ENCODE results near the gene HNRNPM.

Gene HNRNPM

DNA sequence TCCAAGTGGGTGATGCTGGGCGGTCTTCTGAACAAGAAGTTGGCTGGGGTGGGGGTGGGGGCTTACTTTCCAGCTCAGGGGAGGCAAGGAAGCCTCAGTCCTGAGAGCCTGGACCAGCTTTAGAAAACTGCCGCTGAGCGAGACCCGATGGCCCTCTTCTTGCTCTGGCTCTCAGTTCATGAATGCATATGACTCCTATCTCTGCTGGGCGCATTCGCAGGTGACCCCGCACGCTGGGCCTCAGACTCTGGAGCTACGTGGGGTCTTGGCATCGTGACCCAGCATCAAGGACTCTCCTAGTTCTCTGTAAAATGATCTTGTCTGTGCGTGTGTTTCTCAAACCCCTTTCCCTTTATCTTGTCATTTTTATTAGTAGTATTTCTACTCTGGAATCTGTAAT is 37.9 kb downstream of the HNRNPM start:
- H3K4me3 ChIP-seq (ENCODE audit: low read depth, low read length) = no peak overlapping the region
- no peak for DNase-seq (ENCODE audit: low read depth)
- in situ Hi-C loops (cut with HindIII; ENCODE audit: low sequenced_read_pairs) = loop anchor here (10.0 kb wide), 1 partner anchor 108 kb away; no protein-coding TSS in a partner anchor
- TF ChIP-seq, protein P1, sequence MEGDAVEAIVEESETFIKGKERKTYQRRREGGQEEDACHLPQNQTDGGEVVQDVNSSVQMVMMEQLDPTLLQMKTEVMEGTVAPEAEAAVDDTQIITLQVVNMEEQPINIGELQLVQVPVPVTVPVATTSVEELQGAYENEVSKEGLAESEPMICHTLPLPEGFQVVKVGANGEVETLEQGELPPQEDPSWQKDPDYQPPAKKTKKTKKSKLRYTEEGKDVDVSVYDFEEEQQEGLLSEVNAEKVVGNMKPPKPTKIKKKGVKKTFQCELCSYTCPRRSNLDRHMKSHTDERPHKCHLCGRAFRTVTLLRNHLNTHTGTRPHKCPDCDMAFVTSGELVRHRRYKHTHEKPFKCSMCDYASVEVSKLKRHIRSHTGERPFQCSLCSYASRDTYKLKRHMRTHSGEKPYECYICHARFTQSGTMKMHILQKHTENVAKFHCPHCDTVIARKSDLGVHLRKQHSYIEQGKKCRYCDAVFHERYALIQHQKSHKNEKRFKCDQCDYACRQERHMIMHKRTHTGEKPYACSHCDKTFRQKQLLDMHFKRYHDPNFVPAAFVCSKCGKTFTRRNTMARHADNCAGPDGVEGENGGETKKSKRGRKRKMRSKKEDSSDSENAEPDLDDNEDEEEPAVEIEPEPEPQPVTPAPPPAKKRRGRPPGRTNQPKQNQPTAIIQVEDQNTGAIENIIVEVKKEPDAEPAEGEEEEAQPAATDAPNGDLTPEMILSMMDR (IDR thresholded peaks at IDR 0.05; ENCODE audit: low read depth, low read length, missing control alignments) = no peak

DNA sequence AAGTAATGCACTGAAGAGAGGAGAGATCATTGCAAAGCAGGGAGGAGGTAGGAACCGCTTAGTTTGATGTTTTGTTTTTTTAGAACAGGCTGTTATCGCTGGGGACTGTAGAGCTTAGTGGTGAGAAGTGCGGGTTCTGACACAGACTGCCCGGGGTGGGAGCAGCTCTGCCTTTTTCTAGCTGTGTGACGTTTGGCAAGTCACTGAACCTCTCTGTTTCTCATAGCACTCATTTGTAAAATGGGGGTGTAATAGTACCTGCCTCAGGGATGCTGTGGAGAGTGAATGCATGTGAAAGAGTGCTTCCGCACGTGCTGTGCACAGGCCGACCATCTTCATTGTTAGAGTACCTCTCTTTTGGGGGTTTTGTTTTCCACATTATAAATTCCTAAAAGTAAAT is 38.4 kb downstream of the HNRNPM start:
- H3K4me3 ChIP-seq (ENCODE audit: low read depth, low read length) = no peak overlapping the region
- in situ Hi-C loops (cut with HindIII; ENCODE audit: low sequenced_read_pairs) = loop anchor here (10.0 kb wide), 1 partner anchor 108 kb away; no protein-coding TSS in a partner anchor
- TF ChIP-seq, protein P1 (IDR thresholded peaks at IDR 0.05; ENCODE audit: low read depth, low read length, missing control alignments) = no peak
- DNase-seq (ENCODE audit: low read depth) = no peak

DNA sequence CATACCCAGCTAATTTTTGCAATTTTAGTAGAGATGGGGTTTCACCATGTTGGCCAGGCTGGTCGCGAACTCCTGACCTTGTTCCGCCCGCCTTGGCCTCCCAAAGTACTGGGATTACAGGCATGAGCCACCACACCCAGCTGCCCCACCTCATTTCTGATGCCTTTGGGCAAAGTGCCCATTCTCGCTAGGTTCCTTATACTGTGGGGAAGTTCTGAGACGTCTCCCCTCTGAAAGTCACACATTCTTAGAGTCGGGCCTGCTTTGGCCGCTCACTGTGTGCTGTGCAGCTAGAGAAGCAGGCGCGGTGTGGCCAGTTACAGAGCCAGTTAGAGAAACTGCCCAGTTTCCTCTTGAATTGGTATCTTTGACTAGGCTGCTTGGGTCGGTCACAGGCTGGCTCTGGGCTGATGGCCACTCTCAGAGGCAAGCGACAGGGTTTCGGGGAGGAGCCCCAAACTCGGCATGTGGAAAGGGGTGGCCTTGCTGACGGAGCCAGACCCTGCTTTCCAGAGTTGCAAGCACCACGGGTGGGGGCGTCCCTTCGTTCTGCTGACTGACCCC is 39.6 kb downstream of the HNRNPM start:
- no peak for DNase-seq (ENCODE audit: low read depth)
- H3K4me3 ChIP-seq (ENCODE audit: low read depth, low read length) = no peak overlapping the region
- TF ChIP-seq, protein P1 (IDR thresholded peaks at IDR 0.05; ENCODE audit: low read depth, low read length, missing control alignments) = no peak
- in situ Hi-C loops (cut with HindIII; ENCODE audit: low sequenced_read_pairs) = loop anchor here (10.0 kb wide), 1 partner anchor 110 kb away; no protein-coding TSS in a partner anchor

DNA sequence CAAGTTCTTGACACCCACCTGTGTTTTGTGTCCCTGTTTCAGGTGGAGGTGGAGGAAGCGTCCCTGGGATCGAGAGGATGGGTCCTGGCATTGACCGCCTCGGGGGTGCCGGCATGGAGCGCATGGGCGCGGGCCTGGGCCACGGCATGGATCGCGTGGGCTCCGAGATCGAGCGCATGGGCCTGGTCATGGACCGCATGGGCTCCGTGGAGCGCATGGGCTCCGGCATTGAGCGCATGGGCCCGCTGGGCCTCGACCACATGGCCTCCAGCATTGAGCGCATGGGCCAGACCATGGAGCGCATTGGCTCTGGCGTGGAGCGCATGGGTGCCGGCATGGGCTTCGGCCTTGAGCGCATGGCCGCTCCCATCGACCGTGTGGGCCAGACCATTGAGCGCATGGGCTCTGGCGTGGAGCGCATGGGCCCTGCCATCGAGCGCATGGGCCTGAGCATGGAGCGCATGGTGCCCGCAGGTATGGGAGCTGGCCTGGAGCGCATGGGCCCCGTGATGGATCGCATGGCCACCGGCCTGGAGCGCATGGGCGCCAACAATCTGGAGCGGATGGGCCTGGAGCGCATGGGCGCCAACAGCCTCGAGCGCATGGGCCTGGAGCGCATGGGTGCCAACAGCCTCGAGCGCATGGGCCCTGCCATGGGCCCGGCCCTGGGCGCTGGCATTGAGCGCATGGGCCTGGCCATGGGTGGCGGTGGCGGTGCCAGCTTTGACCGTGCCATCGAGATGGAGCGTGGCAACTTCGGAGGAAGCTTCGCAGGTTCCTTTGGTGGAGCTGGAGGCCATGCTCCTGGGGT is 41.0 kb downstream of the HNRNPM start:
- DNase-seq (ENCODE audit: low read depth) = no peak
- TF ChIP-seq, protein P1 (IDR thresholded peaks at IDR 0.05; ENCODE audit: low read depth, low read length, missing control alignments) = no peak
- in situ Hi-C loops (cut with HindIII; ENCODE audit: low sequenced_read_pairs) = loop anchor here (10.0 kb wide), 1 partner anchor 111 kb away; no protein-coding TSS in a partner anchor
- H3K4me3 ChIP-seq (ENCODE audit: low read depth, low read length) = no peak overlapping the region

DNA sequence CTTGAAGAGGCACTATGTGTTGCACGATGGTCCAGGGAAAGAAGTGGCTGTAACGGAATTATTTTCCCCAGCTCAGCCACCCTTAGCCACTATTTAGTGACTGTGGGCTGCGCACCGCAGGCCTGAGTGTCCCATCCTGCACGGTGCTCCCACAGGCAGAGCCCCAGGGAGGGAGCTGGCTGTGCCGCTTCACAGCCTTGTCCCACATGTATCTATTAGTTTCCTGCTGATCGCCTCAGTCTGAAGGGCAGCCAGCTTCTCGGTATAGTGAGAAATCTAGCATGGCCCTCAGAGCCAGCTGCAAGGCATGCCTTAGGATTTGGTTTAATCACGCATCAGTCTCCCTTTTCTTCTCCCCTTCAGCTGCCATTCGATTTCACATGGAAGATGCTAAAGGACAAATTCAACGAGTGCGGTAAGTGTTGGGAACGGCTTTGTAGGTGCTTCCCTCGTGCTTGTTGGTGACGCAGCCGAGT is 41.9 kb downstream of the HNRNPM start:
- in situ Hi-C loops (cut with HindIII; ENCODE audit: low sequenced_read_pairs) = loop anchor here (10.0 kb wide), 1 partner anchor 112 kb away; no protein-coding TSS in a partner anchor
- no peak for DNase-seq (ENCODE audit: low read depth)
- H3K4me3 ChIP-seq (ENCODE audit: low read depth, low read length) = no peak overlapping the region
- TF ChIP-seq, protein P1 (IDR thresholded peaks at IDR 0.05; ENCODE audit: low read depth, low read length, missing control alignments) = no peak

DNA sequence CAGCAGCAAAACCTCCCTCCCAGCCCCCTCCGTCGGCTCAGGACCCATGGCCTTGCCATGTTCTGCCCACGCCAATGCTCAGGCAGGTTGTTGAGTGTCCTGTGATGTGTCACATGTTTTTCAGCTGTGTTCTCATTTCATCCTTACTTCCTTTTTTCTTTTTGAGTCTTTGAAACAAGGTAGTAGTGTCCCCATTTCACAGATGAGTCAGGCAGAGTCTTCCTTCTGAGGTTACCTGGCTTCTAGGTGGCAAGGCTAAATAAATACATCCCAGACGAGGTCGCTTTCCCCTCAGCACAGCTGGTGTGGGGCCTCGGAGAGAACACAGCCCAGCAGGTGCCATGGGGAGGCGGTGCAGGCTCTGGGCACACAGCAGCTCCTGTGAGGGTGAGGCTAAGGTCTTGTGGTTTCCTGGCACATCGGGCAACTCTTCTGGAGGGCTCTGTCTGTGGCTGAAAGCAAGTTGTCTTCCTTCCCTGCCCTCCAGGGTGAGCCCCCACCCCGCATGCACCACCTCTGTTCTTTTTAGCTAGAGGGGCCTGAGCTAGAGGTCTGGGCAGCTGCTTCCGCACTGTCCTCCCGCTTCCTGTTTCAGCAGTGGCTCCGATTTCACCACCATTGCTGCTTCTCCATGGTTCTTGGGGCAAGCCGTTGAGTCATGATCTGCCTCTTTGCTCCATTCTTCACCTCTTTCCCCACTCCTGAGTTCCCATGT is 42.5 kb downstream of the HNRNPM start:
- TF ChIP-seq, protein P1 (IDR thresholded peaks at IDR 0.05; ENCODE audit: low read depth, low read length, missing control alignments) = no peak
- DNase-seq (ENCODE audit: low read depth) = no peak
- no peak overlapping the region for H3K4me3 ChIP-seq (ENCODE audit: low read depth, low read length)
- in situ Hi-C loops (cut with HindIII; ENCODE audit: low sequenced_read_pairs) = loop anchor here (10.0 kb wide), 1 partner anchor 112 kb away; no protein-coding TSS in a partner anchor
